ENCODE results near the gene ZNFX1.

ZNFX1 gene

GRCh38 chr20:49278036-49278817, at the start of gene ZNFX1:
TSS of gene ZNFX1 (minus strand) at chr20:49278057. CDS start at chr20:49275839, 2,218 bp downstream.
- H4K20me1 ChIP-seq (ENCODE audit: insufficient read depth, low read length): peaks cover 34% of the 10 kb centered on the region

GRCh38 chr20:49326026-49326425, 48.2 kb upstream of the ZNFX1 start:
- no peaks in the 10 kb centered on the region for H3K36me3 ChIP-seq (ENCODE audit: insufficient read depth, low read length)
- DNase-seq (no peak), ATAC-seq (ENCODE audit: insufficient read depth, low read depth) (no peak)
- peaks cover 15% of the 10 kb centered on the region for H3K4me1 ChIP-seq (ENCODE audit: insufficient read depth, low read length)
- no peak overlapping the region for H3K27ac ChIP-seq (ENCODE audit: low read length)
- no peak overlapping the region for H3K9ac ChIP-seq (ENCODE audit: low read depth, low read length)
- H4K20me1 ChIP-seq (ENCODE audit: insufficient read depth, low read length): 0 out of 2 replicates have a peak, but pooled peaks cover 6% of the 10 kb centered on the region
- no peak overlapping the region for H3K4me2 ChIP-seq (ENCODE audit: insufficient read depth, low read length)
- H2AFZ ChIP-seq (ENCODE audit: low read depth, low read length): no peak overlapping the region
- H3K4me3 ChIP-seq (ENCODE audit: low read depth in 1 of 2, low read length in 2 of 2): no peak overlapping the region
- H3K27me3 ChIP-seq (ENCODE audit: insufficient read depth, low read length, poor library complexity): peaks cover 20% of the 10 kb centered on the region
- H3K79me2 ChIP-seq (ENCODE audit: insufficient read depth, low read length): no peaks in the 10 kb centered on the region
- TF ChIP-seq CTCF (IDR thresholded peaks at IDR 0.05; ENCODE audit: borderline replicate concordance, extremely low read depth, low read length, poor library complexity, severe bottlenecking) (no peak), EZH2 (IDR thresholded peaks at IDR 0.05; ENCODE audit: borderline replicate concordance, low read depth, low read length, severe bottlenecking) (no peak)
- H3K9me3 ChIP-seq (ENCODE audit: insufficient read depth, low read length, severe bottlenecking): no peaks in the 10 kb centered on the region

More at GRCh38 chr20:49278036-49278817, at the start of gene ZNFX1:
- Histone ChIP-seq H3K36me3 (ENCODE audit: insufficient read depth, low read length) (peaks cover 67% of the 10 kb centered on the region), H3K27ac (ENCODE audit: low read length) (peak within 1 kb of the TSS; percentile 94), H3K27me3 (ENCODE audit: insufficient read depth, low read length, poor library complexity) (no peaks in the 10 kb centered on the region), H3K4me3 (ENCODE audit: low read depth in 1 of 2, low read length in 2 of 2) (peak within 1 kb of the TSS; percentile 78 to 81), H3K9ac (ENCODE audit: low read depth, low read length) (peak within 1 kb of the TSS; percentile 83), H3K79me2 (ENCODE audit: insufficient read depth, low read length) (peaks cover 86% of the 10 kb centered on the region), H3K4me1 (ENCODE audit: insufficient read depth, low read length) (peaks cover 63% of the 10 kb centered on the region), H3K9me3 (ENCODE audit: insufficient read depth, low read length, severe bottlenecking) (peaks cover 39% of the 10 kb centered on the region), H2AFZ (ENCODE audit: low read depth, low read length) (peak within 1 kb of the TSS; percentile 66), H3K4me2 (ENCODE audit: insufficient read depth, low read length) (peak within 1 kb of the TSS; percentile 93)
- ATAC-seq (ENCODE audit: insufficient read depth, low read depth) (peak; percentile 88), DNase-seq (peak; percentile 99)
- TF ChIP-seq EZH2 (IDR thresholded peaks at IDR 0.05; ENCODE audit: borderline replicate concordance, low read depth, low read length, severe bottlenecking) (no peak), CTCF (IDR thresholded peaks at IDR 0.05; ENCODE audit: borderline replicate concordance, extremely low read depth, low read length, poor library complexity, severe bottlenecking) (peak; percentile 12)

GRCh38 chr20:49324306-49324705, 46.4 kb upstream of the ZNFX1 start:
- no peak overlapping the region for H3K27ac ChIP-seq (ENCODE audit: low read length)
- no peak for DNase-seq
- no peak overlapping the region for H2AFZ ChIP-seq (ENCODE audit: low read depth, low read length)
- no peaks in the 10 kb centered on the region for H3K79me2 ChIP-seq (ENCODE audit: insufficient read depth, low read length)
- no peak for ATAC-seq (ENCODE audit: insufficient read depth, low read depth)
- H3K4me2 ChIP-seq (ENCODE audit: insufficient read depth, low read length): no peak overlapping the region
- H3K9me3 ChIP-seq (ENCODE audit: insufficient read depth, low read length, severe bottlenecking): no peaks in the 10 kb centered on the region
- H3K9ac ChIP-seq (ENCODE audit: low read depth, low read length): no peak overlapping the region
- 0 out of 2 replicates have a peak, but pooled peaks cover 6% of the 10 kb centered on the region for H4K20me1 ChIP-seq (ENCODE audit: insufficient read depth, low read length)
- peaks cover 34% of the 10 kb centered on the region for H3K27me3 ChIP-seq (ENCODE audit: insufficient read depth, low read length, poor library complexity)
- H3K4me3 ChIP-seq (ENCODE audit: low read depth in 1 of 2, low read length in 2 of 2): no peak overlapping the region
- peaks cover 16% of the 10 kb centered on the region for H3K4me1 ChIP-seq (ENCODE audit: insufficient read depth, low read length)
- TF ChIP-seq CTCF (IDR thresholded peaks at IDR 0.05; ENCODE audit: borderline replicate concordance, extremely low read depth, low read length, poor library complexity, severe bottlenecking): no peak
- TF ChIP-seq EZH2 (IDR thresholded peaks at IDR 0.05; ENCODE audit: borderline replicate concordance, low read depth, low read length, severe bottlenecking): no peak
- no peaks in the 10 kb centered on the region for H3K36me3 ChIP-seq (ENCODE audit: insufficient read depth, low read length)
